ENCODE measurements around the gene NF1. TPM values are rescaled to one million over a fixed set of nuclear protein-coding genes. Genes with fewer than 3 reads are reported as not detected.
A peak's percentile ranks its signal among the peaks of the same experiment; 100 is the strongest.
"Not testable (repeated sequence)": the region's sequence is repeated elsewhere in the genome, so short reads cannot be mapped to it uniquely, and the experiment has no call there.

Gene NF1
- total RNA-seq, 5 donors from 2014 or later (not counting 1 experiment from before 2014, with no cell fraction given), result 30.8 to 32.6 (median 31.8) TPM

DNA sequence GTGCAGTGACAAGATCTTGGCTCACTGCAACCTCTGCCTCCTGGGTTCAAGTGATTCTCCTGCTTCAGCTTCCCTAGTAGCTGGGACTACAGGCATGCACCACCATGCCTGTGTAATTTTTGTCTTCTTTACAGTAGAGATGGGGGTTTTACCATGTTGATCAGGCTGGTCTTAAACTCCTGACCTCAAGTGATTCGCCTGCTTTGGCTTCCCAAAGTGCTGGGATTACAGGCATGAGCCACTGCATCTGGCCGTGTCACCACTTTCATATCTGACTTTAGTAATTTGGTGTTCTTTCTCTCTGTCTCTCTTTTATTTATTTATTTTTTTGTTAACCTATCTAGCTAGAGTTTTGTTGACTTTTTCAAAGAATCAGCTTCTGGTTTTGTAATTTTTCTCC is 103.9 kb downstream of the NF1 start:
- no CpG with 5 or more reads among the region's 2 CpGs for WGBS (ENCODE audit: insufficient coverage)
- CTCF ChIA-PET, result interaction anchor here in 1 of 2 donors (0.9 kb wide), 1 partner anchor 22 kb away, joined by 4 read pairs; no protein-coding TSS in a partner anchor
- DNase-seq; POLR2A ChIA-PET; H3K9me3 Mint-ChIP-seq; H3K4me3 Mint-ChIP-seq; ATAC-seq (replicated peaks in 1 of 4); H3K27me3 ChIP-seq (replicated peaks in 1 of 2; ENCODE audit: control insufficient read depth in 2 of 2, extremely low read depth in 1 of 2, insufficient read depth in 2 of 2, low read length in 1 of 2); H3K36me3 Mint-ChIP-seq; H3K27ac Mint-ChIP-seq; H3K4me3 ChIP-seq (ENCODE audit: control insufficient read depth in 1 of 2, extremely low read depth in 1 of 2, low read length in 1 of 2); H3K36me3 ChIP-seq (ENCODE audit: control insufficient read depth in 2 of 2, extremely low read depth in 1 of 2, insufficient read depth in 1 of 2, low read length in 1 of 2); H3K27ac ChIP-seq (ENCODE audit: low read length); H3K27me3 Mint-ChIP-seq; H3K9me3 ChIP-seq; H3K4me1 ChIP-seq (ENCODE audit: control insufficient read depth in 1 of 2, extremely low read depth in 1 of 2, insufficient read depth in 2 of 2, low read length in 2 of 2); H3K4me1 Mint-ChIP-seq: not testable (repeated sequence)

DNA sequence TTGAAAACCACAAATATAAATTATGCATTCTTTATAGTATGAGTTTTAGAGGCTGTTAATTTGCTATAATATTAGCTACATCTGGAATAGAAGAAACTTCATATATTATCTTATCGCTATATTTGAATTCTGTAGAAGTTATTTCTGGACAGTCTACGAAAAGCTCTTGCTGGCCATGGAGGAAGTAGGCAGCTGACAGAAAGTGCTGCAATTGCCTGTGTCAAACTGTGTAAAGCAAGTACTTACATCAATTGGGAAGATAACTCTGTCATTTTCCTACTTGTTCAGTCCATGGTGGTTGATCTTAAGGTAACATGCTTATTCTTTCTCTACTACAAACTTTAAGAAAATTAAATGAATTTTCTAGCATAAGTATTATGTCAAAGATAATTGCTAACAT is 105.5 kb downstream of the NF1 start:
- CTCF ChIA-PET, result interaction anchor here in 1 of 2 donors (1.0 kb wide), 1 partner anchor 9 kb away, joined by 3 read pairs; no protein-coding TSS in a partner anchor
- Mint-ChIP-seq H3K27me3 (no peaks in the 10 kb centered on the region), H3K27ac (no peak overlapping the region), H3K36me3 (peaks cover 10% of the 10 kb centered on the region), H3K9me3 (no peaks in the 10 kb centered on the region), H3K4me1 (no peaks in the 10 kb centered on the region), H3K4me3 (no peak overlapping the region)
- H3K4me3 ChIP-seq (ENCODE audit: control insufficient read depth in 1 of 2, extremely low read depth in 1 of 2, low read length in 1 of 2), result no peak overlapping the region
- H3K9me3 ChIP-seq, result no peaks in the 10 kb centered on the region
- H3K36me3 ChIP-seq (ENCODE audit: control insufficient read depth in 2 of 2, extremely low read depth in 1 of 2, insufficient read depth in 1 of 2, low read length in 1 of 2), result no peaks in the 10 kb centered on the region
- no peaks in the 10 kb centered on the region for H3K4me1 ChIP-seq (ENCODE audit: control insufficient read depth in 1 of 2, extremely low read depth in 1 of 2, insufficient read depth in 2 of 2, low read length in 2 of 2)
- no CpG with 5 or more reads among the region's 2 CpGs for WGBS (ENCODE audit: insufficient coverage)
- H3K27ac ChIP-seq (ENCODE audit: low read length), result no peak overlapping the region
- DNase-seq (no peak), ATAC-seq (replicated peaks in 1 of 4) (no peak)
- H3K27me3 ChIP-seq (replicated peaks in 1 of 2; ENCODE audit: control insufficient read depth in 2 of 2, extremely low read depth in 1 of 2, insufficient read depth in 2 of 2, low read length in 1 of 2), result no peaks in the 10 kb centered on the region
- POLR2A ChIA-PET, result no interaction called here

DNA sequence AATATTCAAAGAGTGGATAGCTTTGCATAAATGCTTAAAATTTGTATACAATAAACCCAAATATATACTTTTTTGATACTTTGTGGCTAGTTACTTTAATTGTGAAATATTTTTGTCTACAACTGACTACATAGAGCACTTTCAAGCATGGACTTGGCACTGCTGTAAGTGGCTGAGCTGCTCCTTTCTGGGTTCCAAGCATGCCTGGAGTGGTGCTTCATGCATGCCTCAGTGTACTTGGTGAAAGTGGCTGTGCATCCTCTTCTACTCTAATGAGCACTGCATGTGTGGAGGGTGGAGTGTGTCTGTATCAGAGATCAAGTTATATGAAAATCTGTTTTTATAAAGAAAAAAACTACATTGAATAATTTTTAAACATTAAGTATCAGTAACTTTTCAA is 108.2 kb downstream of the NF1 start:
- no peaks in the 10 kb centered on the region for H3K4me1 ChIP-seq (ENCODE audit: control insufficient read depth in 1 of 2, extremely low read depth in 1 of 2, insufficient read depth in 2 of 2, low read length in 2 of 2)
- ChIA-PET CTCF (no interaction called here), POLR2A (interaction anchor here in 1 of 2 donors (0.5 kb wide), 1 partner anchor 654 kb away, joined by 3 read pairs; no protein-coding TSS in a partner anchor)
- Mint-ChIP-seq H3K27ac (no peak overlapping the region), H3K4me3 (no peak overlapping the region), H3K36me3 (peaks cover 11% of the 10 kb centered on the region), H3K9me3 (no peaks in the 10 kb centered on the region), H3K27me3 (no peaks in the 10 kb centered on the region), H3K4me1 (no peaks in the 10 kb centered on the region)
- H3K9me3 ChIP-seq, result no peaks in the 10 kb centered on the region
- H3K36me3 ChIP-seq (ENCODE audit: control insufficient read depth in 2 of 2, extremely low read depth in 1 of 2, insufficient read depth in 1 of 2, low read length in 1 of 2), result no peaks in the 10 kb centered on the region
- DNase-seq, result no peak
- ATAC-seq (replicated peaks in 1 of 4), result no peak
- H3K27ac ChIP-seq (ENCODE audit: low read length), result no peak overlapping the region
- no peaks in the 10 kb centered on the region for H3K27me3 ChIP-seq (replicated peaks in 1 of 2; ENCODE audit: control insufficient read depth in 2 of 2, extremely low read depth in 1 of 2, insufficient read depth in 2 of 2, low read length in 1 of 2)
- H3K4me3 ChIP-seq (ENCODE audit: control insufficient read depth in 1 of 2, extremely low read depth in 1 of 2, low read length in 1 of 2), result no peak overlapping the region

DNA sequence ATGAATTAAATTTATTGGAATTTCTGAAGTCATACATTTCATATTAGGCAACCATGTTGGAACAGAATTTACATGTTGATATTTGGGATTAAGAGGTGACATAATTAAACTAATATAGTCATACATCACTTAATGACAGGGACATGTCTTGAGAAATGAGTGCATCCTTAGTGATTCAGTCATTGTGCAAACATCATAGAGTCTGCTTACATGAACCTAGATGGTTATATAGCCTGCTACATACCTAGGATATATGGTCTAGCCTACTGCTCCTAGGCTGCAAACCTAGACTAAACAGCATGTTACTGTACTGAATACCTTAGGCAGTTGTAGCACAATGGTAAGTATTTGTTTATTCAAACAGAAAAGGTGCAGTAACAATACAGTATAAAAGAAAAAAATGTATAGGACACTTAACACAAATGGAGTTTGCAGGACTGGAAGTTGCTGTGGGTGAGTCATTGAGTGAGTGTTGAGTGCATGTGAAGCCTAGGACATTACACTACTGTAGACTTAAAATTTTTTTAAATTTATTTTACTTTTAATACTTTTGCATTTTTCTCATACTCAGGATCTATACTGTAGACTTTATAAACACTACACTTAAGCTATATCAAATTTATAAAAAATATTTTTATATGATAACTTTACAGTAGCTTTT is 116.7 kb downstream of the NF1 start:
- no peak overlapping the region for H3K27ac ChIP-seq (ENCODE audit: low read length)
- no peaks in the 10 kb centered on the region for H3K27me3 ChIP-seq (replicated peaks in 1 of 2; ENCODE audit: control insufficient read depth in 2 of 2, extremely low read depth in 1 of 2, insufficient read depth in 2 of 2, low read length in 1 of 2)
- CTCF ChIA-PET, result interaction anchor here (0.7 to 0.8 kb wide), 2 partner anchors 12 to 163 kb away, joined by 3 read pairs; no protein-coding TSS in a partner anchor
- H3K4me3 ChIP-seq (ENCODE audit: control insufficient read depth in 1 of 2, extremely low read depth in 1 of 2, low read length in 1 of 2), result no peak overlapping the region
- POLR2A ChIA-PET, result no interaction called here
- H3K9me3 Mint-ChIP-seq, result no peaks in the 10 kb centered on the region
- no peak for DNase-seq
- peaks cover 0 to 3% of the 10 kb centered on the region in 2 donors for H3K36me3 ChIP-seq (ENCODE audit: control insufficient read depth in 2 of 2, extremely low read depth in 1 of 2, insufficient read depth in 1 of 2, low read length in 1 of 2)
- no peaks in the 10 kb centered on the region for H3K4me1 Mint-ChIP-seq
- H3K36me3 Mint-ChIP-seq, result peaks cover 5% of the 10 kb centered on the region
- no peak overlapping the region for H3K4me3 Mint-ChIP-seq
- ATAC-seq (replicated peaks in 1 of 4), result no peak
- no peaks in the 10 kb centered on the region for H3K4me1 ChIP-seq (ENCODE audit: control insufficient read depth in 1 of 2, extremely low read depth in 1 of 2, insufficient read depth in 2 of 2, low read length in 2 of 2)
- H3K27ac Mint-ChIP-seq, result no peak overlapping the region
- no peaks in the 10 kb centered on the region for H3K9me3 ChIP-seq
- no peaks in the 10 kb centered on the region for H3K27me3 Mint-ChIP-seq

DNA sequence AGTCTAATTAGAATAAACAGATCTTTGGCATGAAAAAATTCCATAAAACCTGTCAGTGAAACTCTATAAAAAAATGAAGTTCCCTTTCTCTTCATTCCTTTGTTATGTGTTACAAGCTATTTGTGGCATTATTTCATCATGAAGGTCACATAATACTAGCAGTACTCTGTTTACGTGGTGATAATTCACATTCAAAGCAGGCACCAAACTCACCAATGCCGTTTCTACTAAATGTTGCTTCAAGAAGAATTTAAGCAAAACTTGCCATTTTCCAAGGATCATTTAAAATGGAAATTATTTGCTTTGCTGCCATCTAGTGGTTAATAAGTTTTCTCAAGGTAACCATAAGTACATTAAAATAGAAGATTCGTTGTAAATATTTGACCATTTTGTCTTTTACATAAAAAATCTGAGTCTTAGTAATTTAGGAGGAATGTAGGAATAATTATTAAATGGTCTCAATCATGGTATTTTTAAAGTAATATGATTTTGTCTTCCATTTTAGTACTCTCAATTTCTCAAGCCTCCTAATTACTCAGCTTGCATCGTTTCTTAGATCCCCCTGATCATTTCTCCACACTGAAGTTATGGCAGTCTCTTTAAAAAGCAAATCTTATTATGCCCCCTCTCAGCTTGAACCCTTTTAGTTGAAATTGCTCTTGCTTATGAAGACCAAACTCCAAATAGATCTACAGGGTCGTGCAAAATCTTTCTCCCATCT is 121.4 kb downstream of the NF1 start:
- Mint-ChIP-seq H3K27ac (no peak overlapping the region), H3K4me3 (no peak overlapping the region), H3K27me3 (no peaks in the 10 kb centered on the region), H3K9me3 (no peaks in the 10 kb centered on the region), H3K36me3 (peaks cover 5% of the 10 kb centered on the region), H3K4me1 (no peaks in the 10 kb centered on the region)
- H3K4me3 ChIP-seq (ENCODE audit: control insufficient read depth in 1 of 2, extremely low read depth in 1 of 2, low read length in 1 of 2), result no peak overlapping the region
- H3K27me3 ChIP-seq (replicated peaks in 1 of 2; ENCODE audit: control insufficient read depth in 2 of 2, extremely low read depth in 1 of 2, insufficient read depth in 2 of 2, low read length in 1 of 2), result no peaks in the 10 kb centered on the region
- H3K4me1 ChIP-seq (ENCODE audit: control insufficient read depth in 1 of 2, extremely low read depth in 1 of 2, insufficient read depth in 2 of 2, low read length in 2 of 2), result no peaks in the 10 kb centered on the region
- POLR2A ChIA-PET, result no interaction called here
- 60% methylated on average over 2 of the region's 5 CpGs for WGBS (ENCODE audit: insufficient coverage)
- no peaks in the 10 kb centered on the region for H3K9me3 ChIP-seq
- H3K36me3 ChIP-seq (ENCODE audit: control insufficient read depth in 2 of 2, extremely low read depth in 1 of 2, insufficient read depth in 1 of 2, low read length in 1 of 2), result peaks cover 0 to 3% of the 10 kb centered on the region in 2 donors
- DNase-seq, result peak in 1 of 35 experiments; percentile 60
- CTCF ChIA-PET, result interaction anchor here (0.6 to 2.0 kb wide), 7 partner anchors 9 to 1680 kb away, joined by 3 to 6 read pairs (median 4); no protein-coding TSS in a partner anchor
- no peak for ATAC-seq (replicated peaks in 1 of 4)
- no peak overlapping the region for H3K27ac ChIP-seq (ENCODE audit: low read length)

DNA sequence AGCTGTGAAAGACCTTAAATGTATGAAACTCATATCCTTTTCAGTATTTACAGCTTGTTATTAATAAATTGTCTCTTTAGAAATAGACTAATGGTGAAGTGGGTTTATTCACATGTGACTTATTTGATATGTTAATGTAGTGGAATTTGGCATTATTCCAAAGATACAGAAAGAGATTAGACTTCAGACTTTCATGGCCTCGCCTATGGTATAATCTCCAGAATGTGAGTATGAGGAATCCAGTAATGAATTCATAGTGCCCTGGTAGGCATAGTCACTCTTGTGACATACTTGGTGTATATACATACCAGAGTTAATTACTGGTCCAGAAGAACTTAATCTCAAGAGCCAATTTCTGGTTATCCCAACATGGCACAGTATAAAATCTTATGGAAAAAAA is 129.6 kb downstream of the NF1 start:
- Mint-ChIP-seq H3K4me3 (no peak overlapping the region), H3K27ac (no peak overlapping the region), H3K4me1 (peaks cover 5 to 6% (median 6%) of the 10 kb centered on the region in 3 donors), H3K27me3 (no peaks in the 10 kb centered on the region), H3K36me3 (peaks cover 13% of the 10 kb centered on the region), H3K9me3 (no peaks in the 10 kb centered on the region)
- H3K4me1 ChIP-seq (ENCODE audit: control insufficient read depth in 1 of 2, extremely low read depth in 1 of 2, insufficient read depth in 2 of 2, low read length in 2 of 2), result no peaks in the 10 kb centered on the region
- H3K9me3 ChIP-seq, result no peaks in the 10 kb centered on the region
- H3K27ac ChIP-seq (ENCODE audit: low read length), result no peak overlapping the region
- no peak for ATAC-seq (replicated peaks in 1 of 4)
- no peaks in the 10 kb centered on the region for H3K36me3 ChIP-seq (ENCODE audit: control insufficient read depth in 2 of 2, extremely low read depth in 1 of 2, insufficient read depth in 1 of 2, low read length in 1 of 2)
- no peaks in the 10 kb centered on the region for H3K27me3 ChIP-seq (replicated peaks in 1 of 2; ENCODE audit: control insufficient read depth in 2 of 2, extremely low read depth in 1 of 2, insufficient read depth in 2 of 2, low read length in 1 of 2)
- ChIA-PET POLR2A (no interaction called here), CTCF (interaction anchor here in 1 of 2 donors (0.6 to 1.0 kb wide), 3 partner anchors 18 to 1128 kb away, joined by 3 to 4 read pairs (median 3); no protein-coding TSS in a partner anchor)
- no peak overlapping the region for H3K4me3 ChIP-seq (ENCODE audit: control insufficient read depth in 1 of 2, extremely low read depth in 1 of 2, low read length in 1 of 2)
- no CpG with 5 or more reads among the region's 1 CpG for WGBS (ENCODE audit: insufficient coverage)
- no peak for DNase-seq
